COLO829 (cell line): ENCODE measurements around the gene SLC51B.
A peak's percentile ranks its signal among the peaks of the same experiment; 100 is the strongest.
"Not testable (repeated sequence)": the region's sequence is repeated elsewhere in the genome, so short reads cannot be mapped to it uniquely, and the experiment has no call there.

Experiments
- DNase-seq: peaks from one replicate; pipeline ENCODE4 v3.0.0; 2012; ENCODE audit warnings: low spot score

The SLC51B gene

DNA sequence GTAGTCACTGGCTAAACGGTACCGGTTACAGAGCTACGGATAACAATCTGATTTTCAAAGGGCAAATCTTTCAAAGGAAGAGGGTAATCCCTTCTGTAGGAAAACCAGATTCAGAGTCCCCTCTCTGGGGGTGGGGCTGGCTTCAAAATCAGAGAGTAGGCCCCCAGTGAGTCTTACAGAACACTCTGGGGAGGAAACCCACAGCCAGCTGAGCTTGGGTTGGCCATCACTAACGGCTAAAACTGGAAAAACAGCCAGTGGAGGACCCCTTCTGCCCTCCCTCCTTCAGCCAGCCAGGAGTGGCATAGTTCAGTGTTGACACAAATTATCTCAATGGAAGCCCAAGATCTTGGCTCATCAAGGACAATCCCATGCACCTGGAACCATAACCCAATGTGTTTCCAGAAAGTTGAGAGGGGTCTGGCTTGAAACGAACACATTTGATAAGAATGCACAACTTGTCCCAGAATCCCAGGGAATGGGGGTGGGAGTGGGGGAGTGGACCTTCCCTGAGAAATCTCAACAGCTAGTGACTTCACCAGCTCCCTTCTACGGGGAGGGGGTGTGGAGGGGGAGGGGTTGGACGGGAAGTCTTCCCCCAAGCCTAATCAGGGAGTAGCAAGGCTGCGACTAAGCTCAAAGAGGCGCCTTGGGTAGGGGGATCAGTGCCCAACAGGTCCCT is 21.6 kb downstream of the SLC51B start:
- no peak for DNase-seq

DNA sequence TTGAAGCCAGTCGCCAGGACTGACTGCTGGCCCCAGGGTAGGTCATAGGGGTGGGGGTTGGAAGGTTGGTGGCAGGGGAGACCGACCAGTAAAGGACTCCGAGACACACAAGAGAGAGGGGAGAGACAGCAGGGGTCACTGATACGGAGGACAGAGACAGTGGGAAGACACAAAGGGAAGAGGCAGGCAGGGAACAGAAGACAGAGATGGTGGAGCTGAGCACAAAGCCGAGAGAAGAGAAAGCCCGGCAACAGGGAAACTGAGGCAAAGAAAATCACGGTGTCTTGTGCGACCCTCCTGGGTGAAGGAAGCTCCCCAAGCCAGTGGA is 22.1 kb downstream of the SLC51B start:
- DNase-seq = no peak

DNA sequence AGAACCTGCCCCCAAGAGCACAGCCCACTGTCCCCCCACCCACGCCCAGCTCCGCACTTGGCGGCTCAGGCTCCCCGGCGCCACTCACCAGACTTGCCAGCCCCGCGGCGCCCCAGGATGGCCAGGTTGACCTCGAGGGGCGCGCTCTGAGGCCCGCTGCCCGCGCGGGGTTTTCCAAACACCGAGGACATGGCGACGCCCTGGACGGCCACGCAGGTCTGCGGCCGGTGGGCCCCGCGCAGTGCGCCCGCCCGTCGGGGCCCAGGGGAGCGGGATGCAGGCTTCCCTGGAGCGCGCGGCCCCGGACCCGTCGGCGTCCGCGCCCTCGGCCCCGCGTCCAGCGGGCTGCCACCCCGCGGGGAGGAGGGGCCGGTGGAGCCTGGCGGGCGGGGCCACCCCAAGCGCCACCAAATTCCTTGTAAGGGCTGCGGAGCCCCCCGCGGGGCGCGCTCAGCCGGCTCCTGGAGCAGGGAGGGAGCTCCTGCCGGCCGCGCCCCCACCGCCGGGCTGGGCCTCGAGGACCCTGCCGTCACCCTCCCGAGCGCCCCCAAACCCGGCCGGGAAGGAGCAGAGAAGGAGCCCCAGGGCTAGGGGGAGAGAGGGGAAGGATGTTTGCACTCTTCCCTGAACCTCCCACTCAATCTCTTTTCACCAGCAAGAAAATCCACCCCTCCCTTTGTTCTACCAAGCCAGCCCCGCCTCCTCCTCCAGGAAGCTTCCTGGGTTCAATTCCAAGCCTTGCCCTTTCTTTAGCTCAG is 22.6 kb downstream of the SLC51B start, which contains the start of gene RASL12:
Gene RASL12, minus strand, starts transcription at position 347 of the 758 bp plus-strand sequence. Its CDS starts 156 bp downstream, at position 191.
- DNase-seq = no peak

DNA sequence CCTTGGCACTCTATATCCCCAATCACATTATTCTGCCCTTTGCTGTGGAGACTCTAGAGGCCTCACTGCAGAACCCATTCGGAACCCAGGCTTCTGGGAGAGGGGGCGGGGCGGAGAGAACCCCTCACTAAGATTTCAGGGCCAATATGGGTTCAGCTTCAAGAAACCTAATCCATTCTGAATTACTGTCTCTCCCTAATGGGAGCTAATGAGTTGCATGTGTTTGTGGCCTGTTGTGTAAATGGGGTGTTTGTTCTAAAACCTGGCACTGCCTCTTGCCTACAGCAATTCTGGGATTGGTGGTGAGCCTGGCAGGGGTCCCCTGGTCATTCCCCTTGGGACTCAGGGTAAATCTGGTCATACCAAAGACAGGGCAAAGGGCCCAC is 23.2 kb downstream of the SLC51B start:
- no peak for DNase-seq

DNA sequence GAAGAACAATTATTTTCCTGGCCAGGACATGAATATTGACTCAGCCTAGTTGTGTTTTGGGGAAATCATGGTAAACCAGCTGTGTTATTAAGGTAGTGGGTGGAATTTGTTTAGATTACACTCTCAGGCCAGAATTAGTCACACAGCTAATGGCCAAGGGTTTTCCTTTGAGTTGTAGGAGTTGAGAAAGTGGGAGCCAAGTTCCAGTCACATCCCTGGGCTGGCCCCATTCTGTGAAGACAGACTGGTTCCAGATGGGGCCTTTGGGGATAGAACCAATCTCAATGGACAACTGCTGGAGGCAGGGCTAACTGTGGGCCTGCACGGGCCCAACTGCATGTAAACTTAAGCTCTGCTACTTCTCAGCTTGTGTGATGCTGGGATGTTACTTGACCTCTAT is 24.0 kb downstream of the SLC51B start:
- DNase-seq = no peak

DNA sequence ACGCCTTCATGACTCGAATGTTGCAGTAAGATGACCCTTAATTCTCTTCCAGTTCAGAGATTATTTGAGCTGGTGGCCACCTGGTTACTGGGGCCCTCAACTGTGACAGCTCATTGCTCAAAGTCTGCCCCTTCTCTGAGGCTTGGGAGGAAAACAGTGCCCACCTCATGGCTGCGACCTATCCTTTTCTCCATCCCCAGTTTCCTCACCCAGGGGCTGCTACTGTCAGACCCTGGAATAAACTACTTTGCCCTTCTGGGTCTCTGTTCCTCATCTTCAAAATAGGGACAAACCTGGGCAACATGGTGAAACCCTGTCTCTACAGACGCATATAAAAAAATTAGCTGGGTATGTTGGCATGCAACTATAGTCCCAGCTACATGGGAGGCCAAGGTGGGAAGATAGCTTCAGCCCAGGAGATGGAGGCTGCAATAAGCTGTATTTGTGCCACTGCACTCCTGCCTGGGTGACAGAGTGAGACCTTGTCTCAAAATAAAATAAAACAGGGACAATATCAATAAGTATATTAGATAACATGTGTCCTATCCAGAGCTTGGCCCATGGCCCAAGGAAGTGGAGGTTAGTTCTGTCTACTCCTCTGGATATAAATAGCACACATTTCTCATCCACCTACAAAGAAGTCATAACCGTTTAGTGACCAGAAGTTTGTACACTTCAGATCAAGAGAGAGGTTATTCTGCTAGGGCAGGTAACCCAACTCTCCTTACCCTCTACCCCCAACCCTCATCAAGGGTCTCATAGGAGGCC is 24.8 kb downstream of the SLC51B start:
- no peak for DNase-seq

DNA sequence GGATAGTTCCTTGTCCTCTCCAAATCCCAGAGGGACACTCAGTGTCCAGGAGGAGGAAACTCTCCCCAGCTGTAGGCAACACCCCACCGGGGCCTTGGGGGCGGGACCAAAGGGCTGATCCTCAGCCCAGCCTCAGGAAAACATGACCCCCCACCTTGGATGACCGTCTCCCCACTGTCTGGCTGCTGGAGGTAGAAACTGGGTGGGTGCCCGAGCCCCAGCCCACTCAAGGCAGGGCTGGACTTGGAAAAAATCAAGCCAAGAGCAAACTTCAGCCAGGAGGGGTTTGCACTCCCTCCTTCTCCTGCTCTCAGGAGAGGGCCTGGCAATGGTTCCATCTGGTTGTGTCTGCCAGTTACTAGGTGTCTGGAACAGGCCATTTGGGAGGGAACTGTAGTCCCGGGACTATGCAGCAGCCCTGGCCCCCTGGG is 26.2 kb downstream of the SLC51B start:
- DNase-seq = no peak

DNA sequence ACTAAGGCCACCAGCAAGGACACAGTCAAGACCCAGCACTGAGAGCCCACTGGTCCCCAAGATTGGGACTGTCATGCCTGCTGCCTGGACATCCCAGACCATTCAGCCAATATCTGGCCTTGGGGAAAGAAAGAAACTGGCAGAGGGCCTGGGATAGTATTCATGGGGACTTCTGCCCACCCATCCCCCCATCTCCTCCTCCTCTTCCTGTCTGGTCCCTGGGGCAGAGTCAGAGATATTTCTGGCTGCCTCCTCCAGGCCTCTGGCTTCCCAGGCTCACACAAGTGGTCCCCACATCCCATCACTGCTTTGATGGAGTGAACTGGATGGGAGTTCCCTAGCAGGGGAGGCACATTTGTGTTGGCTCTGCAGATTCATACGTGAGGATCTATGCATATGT is 26.8 kb downstream of the SLC51B start:
- DNase-seq = no peak

DNA sequence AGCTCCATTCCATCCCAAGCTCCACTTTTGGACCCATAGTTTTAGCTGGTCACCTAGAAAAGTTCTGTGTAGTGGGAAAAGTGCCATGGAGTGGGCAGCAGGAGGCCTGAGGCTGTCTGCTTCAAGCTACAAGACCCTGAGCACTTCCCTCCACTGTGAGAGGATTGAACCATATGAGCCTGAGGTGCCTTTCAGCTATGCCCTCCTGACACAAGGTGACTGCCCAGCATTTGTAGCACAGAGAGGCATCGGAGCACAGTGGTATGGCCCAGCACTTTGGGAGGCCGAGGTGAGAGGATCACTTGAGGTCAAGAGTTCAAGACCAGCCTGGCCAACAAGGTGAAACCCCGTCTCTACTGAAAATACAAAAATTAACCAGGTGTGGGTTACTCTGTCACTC is 27.4 kb downstream of the SLC51B start:
- no peak for DNase-seq

DNA sequence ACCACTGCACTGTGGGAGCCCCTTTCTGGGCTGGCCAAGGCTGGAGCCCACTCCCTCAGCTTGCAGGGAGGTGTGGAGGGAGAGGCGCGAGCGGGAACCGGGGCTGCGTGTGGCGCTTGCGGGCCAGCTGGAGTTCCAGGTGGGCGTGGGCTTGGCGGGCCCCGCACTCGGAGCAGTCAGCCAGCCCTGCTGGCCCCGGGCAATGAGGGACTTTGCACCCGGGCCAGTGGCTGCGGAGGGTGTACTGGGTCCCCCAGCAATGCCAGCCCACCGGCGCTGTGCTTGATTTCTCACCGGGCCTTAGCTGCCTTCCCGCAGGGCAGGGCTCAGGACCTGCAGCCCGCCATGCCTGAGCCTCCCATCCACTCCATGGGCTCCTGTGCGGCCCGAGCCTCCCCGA is 29.8 kb downstream of the SLC51B start:
- not testable (repeated sequence) for DNase-seq

DNA sequence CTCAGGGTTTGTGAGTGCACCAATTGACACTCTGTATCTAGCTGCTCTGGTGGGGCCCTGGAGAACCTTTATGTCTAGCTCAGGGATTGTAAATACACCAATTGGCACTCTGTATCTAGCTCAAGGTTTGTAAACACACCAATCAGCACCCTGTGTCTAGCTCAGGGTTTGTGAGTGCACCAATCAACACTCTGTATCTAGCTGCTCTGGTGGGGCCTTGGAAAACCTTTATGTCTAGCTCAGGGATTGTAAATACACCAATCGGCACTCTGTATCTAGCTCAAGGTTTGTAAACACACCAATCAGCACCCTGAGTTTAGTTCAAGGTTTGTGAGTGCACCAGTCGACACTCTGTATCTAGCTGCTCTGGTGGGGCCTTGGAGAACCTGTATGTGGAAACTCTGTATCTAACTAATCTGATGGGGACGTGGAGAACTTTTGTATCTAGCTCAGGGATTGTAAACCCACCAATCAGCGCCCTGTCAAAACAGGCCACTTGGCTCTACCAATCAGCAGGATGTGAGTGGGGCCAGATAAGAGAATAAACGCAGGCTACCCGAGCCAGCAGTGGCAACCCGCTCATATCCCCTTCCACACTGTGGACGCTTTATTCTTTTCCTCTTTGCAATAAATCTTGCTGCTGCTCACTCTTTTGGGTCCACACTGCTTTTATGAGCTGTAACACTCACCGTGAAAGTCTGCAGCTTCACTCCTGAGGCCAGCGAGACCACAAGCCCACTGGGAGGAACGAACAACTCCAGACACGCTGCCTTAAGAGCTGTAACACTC is 30.6 kb downstream of the SLC51B start:
- DNase-seq = not testable (repeated sequence)

DNA sequence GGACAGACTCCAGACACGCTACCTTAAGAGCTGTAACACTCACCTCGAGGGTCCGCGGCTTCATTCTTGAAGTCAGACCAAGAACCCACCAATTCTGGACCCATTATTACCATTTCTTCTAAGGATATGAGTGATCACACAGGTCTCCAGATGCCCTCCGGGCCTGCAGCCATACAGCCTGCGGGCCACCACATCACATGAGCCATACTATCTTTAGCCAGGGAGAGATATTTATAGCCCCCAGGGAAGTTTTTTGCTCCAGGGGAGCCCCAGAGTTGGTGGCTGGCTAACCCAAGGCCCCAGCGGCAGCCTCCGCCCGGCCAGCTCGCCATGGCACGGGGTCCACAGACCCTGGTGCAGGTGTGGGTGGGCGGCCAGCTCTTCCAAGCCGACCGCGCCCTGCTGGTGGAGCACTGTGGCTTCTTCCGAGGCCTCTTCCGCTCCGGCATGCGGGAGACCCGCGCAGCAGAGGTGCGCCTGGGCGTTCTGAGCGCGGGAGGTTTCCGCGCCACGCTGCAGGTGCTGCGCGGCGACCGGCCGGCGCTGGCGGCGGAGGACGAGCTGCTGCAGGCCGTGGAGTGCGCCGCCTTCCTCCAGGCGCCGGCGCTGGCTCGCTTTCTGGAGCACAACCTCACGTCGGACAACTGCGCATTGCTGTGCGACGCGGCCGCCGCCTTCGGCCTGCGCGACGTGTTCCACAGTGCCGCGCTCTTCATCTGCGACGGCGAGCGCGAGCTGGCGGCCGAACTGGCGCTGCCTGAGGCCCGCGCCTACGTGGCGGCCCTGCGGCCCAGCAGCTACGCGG is 31.5 kb downstream of the SLC51B start, which contains the start of gene KBTBD13:
Gene KBTBD13, plus strand, starts transcription at position 261 of the 805 bp plus-strand sequence. Its CDS starts 70 bp downstream, at position 331.
- no peak for DNase-seq

DNA sequence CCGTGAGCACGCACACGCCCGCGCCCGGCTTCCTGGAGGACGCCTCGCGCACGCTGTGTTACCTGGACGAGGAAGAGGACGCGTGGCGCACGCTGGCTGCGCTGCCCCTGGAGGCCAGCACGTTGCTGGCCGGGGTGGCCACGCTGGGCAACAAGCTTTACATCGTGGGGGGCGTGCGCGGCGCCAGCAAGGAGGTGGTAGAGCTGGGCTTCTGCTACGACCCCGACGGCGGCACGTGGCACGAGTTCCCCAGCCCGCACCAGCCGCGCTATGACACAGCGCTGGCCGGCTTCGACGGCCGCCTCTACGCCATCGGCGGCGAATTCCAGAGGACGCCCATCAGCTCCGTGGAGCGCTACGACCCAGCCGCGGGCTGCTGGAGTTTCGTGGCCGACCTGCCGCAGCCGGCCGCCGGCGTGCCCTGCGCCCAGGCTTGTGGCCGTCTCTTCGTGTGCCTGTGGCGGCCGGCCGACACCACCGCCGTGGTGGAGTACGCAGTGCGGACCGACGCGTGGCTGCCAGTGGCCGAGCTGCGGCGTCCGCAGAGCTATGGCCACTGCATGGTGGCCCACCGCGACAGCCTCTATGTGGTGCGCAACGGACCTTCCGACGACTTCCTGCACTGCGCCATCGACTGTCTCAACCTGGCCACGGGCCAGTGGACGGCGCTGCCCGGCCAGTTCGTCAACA is 32.2 kb downstream of the SLC51B start:
- DNase-seq = no peak

DNA sequence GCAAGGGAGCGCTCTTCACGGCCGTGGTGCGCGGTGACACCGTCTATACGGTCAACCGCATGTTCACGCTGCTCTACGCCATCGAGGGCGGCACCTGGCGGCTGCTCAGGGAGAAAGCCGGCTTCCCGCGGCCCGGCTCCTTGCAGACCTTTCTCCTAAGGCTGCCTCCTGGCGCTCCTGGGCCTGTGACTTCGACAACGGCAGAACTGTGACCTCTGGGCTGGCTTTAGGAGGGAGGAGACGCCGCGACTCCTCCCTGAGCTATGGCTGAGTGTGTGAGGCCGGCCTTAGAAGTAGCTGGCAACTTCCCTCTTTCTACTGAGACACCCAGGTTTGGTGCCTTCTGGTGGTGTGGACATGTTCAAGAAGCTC is 32.8 kb downstream of the SLC51B start:
- DNase-seq = no peak

DNA sequence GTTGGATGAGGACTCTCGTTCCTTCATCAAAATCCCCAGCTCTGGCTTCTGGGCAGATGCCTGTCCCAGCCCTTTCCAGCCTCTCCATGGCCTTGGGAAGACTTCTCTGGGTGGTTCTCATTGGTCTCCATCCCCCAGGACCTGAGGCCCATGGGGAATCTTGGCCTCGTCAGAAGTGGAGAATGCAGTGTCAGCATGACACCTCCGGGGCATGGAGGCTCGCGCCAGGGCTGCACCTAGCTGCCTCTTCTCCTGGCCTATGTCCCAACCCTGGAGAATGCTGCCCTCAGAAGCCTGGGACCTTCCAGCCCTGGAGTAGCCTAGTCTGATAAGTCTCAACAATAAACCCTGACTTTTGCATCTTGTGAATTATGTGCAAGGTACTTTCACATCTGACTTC is 34.4 kb downstream of the SLC51B start:
- no peak for DNase-seq

DNA sequence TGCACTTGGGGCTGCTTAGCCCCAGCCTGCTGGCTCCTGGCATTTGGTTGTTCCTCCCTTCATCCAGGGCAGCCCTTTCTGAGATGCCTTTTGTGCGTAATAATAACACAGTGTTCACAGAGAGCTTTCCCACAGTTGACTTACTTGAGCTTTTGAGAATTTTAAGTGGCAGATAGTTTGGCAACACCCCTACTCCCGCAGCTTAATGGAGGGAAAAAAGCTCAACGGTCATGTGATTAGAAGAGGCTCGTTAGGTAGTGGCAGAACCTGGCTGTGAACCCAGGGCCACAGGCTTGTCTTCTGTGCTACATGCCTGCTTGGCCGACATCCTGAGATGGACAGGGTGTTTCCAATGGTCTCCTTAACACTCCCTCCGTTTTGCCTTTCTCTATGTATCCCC is 36.1 kb downstream of the SLC51B start:
- DNase-seq = no peak

DNA sequence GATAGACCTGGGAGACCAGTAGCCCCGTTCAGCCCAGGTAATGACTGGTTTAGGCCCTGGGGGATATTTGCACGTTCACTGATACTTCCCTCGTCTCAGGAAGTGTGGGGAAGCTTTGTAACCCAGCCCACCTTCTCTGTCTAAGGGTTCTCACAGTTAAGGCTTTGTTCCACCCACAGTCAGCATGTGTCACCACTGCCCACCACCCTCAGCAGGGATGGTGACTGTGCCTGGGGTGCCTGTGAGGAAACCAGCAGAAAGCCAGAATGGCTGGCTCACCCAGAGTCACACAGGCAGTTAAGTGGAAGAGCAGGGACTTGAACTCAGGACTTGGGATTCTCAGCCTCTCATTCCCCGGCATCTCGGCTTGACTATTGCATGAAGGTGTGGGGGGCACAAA is 36.6 kb downstream of the SLC51B start:
- peak; percentile 28 for DNase-seq

DNA sequence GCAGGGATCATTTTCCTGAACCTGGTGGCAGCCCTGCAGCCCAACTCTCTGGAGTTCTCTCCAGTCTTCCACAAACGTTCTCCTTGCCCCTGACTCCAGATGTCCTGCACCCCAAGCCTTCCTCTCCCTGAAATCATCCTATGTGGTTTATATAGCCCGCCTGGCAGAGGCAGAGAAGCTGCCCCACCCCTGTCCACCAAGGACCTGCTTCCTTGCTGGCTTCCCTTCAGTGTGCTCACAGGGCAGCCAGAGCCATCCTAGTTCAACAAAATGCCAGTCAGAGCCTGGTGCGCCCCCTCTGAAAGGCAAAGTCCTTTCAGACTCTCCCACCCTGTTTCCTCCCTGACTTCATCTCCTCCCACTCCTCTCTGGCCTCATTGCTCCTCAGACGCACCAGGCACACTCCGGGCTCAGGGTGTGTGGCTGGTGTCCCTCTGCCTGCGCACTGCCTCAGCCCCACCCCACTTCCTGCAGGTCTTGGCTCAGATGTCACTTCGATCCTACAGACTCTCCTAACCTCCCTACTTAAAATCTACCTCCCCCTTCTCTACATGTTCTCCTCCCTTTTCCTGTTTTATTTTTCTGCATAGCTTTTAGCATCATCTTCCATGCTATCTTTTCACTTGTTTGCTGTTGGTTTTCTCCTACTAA is 37.2 kb downstream of the SLC51B start:
- DNase-seq = no peak

DNA sequence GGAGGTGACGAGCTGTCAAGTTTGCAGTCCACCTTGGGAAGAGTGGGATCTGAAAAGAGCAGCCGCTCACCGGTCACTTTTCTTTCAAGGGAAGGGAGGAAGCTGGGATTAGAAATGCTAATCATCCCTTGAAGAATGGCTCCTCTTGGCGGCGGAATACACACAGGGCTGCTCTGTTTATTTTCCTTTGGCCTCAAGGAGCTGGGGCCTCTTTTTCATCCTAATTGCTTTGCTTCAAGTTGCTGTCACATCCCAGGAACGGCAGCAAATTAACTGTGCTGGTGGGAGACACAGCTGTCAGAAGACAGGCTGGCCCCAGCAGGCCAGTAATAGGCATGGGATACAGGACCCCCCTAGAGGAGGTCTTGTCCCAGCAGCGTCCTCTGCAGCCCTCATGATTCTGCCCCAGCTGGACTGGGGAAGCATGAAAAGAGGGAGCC is 38.1 kb downstream of the SLC51B start:
- peak; percentile 29 for DNase-seq
